Measurements from ENCODE around the gene AHNAK.

Gene AHNAK

DNA sequence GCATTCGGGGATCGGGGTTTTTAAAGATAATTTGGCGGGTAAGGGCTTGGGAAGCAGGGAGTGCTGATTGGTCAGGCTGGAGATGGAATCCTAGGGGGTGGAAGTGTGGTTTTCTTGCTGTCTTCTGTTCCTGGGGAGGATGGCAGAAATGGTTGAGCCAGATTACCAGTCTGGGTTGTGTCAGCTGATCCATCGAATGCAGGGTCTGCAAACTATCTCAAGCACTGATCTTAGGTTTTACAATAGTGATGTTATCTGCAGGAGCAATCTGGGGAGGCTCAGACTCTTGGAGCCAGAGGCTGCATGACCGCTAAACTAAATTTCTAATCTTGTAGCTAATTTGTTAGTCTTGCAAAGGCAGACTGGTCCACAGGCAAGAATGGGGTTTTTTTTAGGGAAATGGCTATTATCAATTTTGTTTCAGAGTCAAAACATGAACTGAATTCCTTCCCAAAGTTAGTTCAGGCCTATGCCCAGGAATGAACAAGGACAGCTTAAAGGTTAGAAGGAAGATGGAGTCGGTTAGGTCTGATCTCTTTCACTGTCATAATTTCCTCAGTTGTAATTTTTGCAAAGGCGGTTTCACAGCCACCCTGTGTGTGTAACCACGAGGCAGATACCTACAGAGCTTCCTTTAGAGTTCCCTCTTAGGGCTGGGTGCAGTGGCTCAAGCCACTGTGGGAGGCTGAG lies 117.6 kb downstream of the AHNAK start:
- DNase-seq, result no peak

DNA sequence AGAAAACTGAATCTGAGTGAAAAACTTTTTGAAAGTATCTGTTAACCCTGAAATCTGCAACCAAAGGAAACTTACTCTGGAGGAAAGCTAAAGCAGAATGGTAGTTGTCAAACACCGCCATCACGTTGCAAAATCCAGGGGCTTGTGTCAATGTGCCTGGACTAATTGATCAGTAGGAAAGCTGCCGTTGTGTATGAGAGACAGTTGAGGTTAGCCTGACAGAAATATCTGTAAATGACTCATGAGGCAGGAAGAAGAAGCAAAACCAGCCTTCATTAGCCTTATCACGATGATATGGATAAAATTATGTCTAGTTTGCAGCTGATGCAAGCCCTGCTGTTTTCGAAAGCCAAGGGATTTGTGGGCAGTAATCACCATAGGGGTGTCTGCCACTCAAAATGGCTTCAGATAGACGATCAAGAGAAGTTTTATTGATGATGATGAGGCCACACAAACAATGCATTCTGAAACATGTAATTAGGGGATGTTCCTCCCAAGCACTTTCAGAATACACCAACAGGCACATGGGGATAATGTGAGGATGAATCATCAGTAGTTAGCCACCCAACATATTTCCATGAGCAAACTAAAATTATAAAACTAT lies 118.9 kb downstream of the AHNAK start:
- no peak for DNase-seq

DNA sequence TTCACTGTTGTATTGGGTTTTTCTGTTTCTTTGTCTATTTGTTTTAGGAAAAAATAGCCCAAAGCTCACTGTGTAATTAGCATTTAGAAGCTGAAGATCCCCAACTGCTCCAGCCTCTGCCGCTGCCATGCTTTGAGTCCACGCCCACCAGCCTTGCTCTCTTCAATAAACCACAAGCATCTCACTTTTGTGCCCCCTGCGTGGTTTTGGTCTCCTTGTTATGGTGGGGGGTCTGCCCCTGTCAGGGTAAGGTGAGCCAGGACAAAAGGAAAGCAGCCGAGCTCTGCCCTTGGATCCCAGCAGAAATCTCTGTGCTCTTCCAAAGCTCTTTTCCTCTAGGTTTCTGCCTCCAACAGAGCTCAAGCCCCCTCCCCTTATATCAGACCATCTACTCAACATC lies 123.6 kb downstream of the AHNAK start:
- DNase-seq, result no peak

DNA sequence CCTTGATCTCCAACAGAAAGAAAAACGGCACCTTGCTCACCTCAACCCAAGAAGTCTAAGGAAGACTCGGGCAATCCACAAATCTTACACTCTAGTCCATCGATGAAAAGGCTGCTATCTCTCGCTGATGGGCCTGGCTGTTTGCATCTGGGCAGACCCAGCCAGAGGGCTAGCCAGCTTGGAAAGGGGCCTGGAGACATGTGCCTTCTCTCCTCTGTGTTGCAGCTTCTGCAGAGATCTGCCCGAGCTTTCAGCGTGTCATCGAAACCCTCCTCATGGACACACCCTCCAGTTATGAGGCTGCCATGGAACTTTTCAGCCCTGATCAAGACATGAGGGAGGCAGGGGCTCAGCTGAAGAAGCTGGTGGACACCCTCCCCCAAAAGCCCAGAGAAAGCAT lies 124.6 kb downstream of the AHNAK start:
- no peak for DNase-seq

- no peak for DNase-seq
Measured at GRCh38 chr11:62420882-62421281, 125.7 kb downstream of the AHNAK start.

DNA sequence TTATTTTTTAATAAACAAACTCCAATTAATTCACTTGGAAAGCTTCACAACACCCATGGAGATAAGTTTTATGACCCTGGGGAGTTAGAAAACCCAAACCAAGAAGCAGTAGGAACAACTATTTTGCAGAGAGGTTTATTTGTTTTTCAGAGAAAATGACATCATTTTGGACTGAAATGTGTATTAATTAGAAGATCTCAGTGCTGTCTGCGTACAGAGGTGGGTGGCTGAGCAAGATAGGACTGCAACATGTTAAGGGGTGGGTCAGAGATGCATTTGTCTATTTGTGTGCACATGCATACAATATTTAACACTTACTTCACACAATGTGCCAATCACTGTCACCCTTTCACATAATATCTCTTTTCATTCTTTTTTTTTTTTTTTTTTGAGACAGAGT lies 126.7 kb downstream of the AHNAK start:
- DNase-seq, result no peak

DNA sequence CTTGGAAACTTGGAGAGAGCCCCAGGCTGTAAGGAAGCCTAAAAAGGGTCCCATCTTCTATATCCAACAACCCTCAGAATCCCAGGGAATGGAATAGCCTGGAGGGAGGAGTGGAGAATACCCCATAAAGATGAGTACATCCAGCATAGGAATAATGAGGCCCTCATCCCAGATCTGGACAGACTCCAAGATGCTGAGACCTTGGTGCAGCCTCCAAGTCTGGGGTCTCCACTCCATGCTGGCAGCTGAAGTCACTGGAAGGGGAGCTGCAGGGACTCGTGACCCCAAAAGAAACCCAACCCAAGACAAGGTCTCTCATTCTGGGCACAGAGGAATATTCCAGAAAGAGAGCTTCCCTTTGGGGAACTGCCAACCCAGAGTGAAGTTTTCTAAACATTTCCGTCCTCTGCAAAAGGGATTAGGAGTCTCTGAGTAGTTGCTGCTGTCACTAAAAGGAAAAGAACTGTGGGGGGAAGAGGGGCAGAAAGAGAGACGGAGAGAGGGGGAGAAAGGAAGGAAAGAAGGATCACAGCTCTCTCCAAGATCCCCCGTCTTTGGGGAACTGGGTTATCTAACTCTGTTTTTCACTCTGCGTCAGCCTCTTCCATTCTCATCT lies 127.2 kb downstream of the AHNAK start:
- DNase-seq, result no peak

DNA sequence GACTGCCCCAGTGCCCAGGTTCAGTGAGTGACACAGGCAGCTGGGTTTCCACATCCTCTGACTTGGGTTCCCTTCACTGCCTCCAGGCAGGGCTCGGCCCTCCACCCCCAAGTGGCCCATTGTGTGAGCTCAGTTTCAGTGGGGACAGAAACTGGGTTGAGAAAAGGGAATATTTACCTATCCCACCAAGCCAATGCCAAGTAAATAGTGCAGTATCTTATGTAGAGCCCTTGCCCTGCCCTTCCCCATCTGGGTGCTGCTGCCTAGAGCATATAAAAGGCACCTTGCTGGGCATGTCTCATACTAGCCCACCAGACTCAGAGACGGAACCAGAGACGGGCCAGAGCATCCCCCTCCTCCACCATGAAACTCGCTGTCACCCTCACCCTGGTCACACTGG lies 127.9 kb downstream of the AHNAK start, which contains the start of gene SCGB1A1:
Gene SCGB1A1 (plus strand): TSS at position 301 of the 400 bp plus-strand sequence. CDS start 63 bp downstream, at position 364.
- DNase-seq, result no peak

- DNase-seq, result no peak
Measured at GRCh38 chr11:62418136-62418535, 128.5 kb downstream of the AHNAK start.

DNA sequence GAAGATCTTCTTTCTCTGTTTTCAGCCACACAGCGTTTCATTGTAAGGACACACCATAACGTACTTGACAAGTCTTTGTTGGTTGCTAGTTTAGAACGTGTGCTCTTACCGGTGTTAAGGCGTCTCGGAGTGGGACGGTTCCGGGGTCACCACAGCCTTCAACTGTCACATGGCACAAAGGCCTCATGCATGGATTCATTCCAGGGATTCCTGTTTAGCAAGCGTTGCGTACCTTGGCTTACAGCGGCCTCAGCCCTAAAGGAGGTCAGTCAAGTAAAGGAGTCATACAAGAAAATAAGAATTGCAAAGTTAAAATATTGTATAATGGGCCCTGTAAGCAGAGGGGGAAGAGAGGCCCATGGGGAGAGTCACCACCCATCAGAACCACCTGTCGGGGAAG lies 130.0 kb downstream of the AHNAK start:
- no peak for DNase-seq

DNA sequence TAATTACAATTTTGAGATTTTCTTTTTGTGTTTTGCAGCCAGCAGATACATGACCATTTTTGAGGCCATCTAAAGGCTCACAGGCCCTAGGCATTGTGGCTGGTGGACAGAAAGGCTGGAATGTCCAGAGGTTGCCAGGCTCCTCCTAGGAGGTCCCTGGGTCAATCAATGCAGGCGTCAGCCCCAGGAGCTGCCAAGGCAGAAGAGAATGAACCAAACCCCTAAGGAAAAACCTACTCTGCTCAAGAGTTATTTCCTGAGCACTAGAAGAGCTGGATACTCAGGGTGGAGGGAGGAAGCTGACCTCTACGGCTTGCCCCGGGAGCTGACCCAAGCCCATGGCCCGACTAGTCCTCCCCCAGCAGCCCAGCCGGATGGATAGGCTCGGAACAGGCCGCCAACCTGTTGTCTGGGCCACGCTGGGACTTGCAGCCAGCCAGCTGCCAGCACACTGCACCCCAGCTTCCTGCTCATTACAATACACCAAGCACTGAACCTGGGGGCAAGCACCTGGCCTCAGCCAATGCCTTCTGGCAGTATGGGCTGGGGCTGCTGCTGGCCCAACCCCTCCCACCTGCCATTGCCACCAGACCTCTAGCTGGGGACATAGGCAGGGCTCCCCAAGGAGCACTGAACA lies 133.4 kb downstream of the AHNAK start:
- DNase-seq, result no peak

DNA sequence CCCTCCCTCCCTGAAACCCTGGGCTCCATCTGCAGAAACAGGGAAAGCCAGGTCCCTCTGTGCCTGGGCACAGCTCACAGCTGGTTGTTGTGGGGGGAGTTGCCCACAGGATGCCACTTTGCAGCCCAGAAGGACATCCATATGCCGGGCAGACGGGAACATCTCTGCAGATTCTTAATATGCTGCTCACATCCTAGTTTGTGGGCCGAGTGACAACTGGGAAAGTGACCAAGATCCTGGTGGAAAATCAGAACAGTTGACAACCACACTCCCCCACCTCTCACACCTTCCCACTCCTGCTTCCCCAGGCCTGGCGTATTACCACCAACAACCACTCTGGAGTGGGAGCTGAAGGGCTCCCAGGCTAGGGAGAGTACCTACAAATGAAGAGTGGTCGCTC lies 135.1 kb downstream of the AHNAK start:
- no peak for DNase-seq

- DNase-seq, result no peak
Measured at GRCh38 chr11:62410972-62411371, 135.6 kb downstream of the AHNAK start.

DNA sequence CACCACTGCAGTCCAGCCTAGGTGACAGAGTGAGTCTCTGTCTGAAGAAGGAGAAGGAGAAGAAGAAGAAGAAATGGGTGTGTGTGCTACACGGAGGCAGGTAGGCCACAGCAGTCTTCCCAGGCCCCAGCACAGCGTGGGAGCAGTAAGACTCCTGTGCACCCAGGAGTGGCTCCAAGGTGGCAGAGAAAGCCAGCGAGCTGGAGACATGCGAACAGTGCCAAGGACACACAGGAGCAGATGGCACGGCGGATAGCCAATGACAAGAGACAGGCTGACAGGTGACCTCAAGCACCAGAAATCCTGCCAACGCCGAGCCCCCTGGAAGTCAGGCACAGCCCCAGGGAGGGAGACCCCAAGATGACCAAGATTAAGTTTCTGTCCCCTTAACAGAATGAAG lies 136.8 kb downstream of the AHNAK start:
- no peak for DNase-seq

DNA sequence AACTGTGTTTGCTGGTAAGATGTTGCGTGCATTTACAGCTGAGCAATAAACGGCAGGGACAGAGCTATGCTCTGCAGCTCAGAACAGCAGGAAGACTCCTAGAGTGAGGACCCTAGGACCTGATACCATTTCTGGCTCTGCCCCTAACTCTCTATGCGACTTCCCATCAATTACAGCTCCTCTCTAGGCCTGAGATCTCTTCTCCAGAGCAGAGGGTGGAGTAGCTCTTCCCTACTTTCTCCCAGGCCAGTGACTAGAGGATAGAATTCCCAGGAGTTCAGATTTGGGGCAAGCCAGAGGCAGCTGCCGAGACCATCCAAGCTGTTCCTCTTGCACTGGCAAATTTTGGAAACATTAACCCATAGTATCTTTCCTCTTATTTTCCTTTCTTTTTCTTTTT lies 140.6 kb downstream of the AHNAK start:
- no peak for DNase-seq

GRCh38 chr11:62404901-62405300 lies 141.7 kb downstream of the AHNAK start:
- DNase-seq, result no peak

DNA sequence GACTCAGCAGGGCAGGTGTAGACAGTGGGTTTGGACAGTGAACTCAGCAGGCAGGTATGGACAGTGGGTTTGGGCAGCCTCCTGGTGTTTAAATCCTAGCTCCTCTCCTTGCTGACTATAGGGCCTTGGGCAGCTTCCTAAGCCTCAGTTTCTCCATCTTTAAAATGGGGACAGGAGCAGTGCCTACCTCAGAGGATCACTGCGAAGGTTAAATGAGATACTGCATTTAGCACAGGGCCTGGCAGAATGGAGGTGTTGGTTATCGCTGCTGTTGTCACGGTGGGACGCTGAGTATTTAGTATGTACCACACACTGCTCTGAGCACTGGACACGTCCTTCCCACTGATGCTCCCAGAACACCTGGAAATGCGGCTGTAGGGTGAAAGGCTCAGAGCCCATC lies 142.2 kb downstream of the AHNAK start:
- no peak for DNase-seq

- DNase-seq, result no peak
Measured at GRCh38 chr11:62402960-62403730, 143.5 kb downstream of the AHNAK start.

DNA sequence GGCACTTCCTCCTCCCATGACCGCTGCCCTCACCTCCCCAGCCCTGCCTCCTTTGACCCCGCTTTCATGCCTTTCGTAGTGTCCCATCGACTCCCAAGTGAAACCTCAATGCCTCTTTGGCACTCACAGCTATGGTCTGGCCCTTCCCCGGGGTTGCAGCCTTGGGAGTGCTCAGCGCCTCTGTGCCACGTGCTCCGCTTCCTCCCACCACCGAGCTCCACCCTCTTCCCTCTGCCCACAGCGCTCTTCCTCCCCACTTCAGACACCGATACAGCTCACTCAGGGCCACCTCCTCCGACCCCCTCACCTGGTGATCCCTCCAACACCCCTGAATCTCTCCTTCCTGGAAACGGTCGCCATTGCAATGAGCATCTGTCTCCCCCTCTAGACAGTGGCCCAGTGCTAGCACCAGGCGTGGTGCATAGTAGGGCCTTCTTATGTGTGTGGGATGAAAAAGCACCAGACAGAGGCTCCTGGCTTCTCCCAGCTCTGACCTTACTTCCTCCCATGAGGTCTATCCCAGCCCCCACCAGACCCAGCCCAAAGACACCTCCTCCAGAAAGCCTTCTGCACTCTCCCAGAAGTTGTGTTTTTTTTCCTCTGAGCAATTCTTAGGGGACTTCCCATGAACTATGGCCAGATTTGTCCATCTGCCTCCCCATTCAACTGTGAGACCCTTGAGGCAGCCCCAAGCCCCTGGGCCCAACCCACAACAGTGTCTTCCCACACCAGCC lies 144.2 kb downstream of the AHNAK start:
- DNase-seq, result no peak

DNA sequence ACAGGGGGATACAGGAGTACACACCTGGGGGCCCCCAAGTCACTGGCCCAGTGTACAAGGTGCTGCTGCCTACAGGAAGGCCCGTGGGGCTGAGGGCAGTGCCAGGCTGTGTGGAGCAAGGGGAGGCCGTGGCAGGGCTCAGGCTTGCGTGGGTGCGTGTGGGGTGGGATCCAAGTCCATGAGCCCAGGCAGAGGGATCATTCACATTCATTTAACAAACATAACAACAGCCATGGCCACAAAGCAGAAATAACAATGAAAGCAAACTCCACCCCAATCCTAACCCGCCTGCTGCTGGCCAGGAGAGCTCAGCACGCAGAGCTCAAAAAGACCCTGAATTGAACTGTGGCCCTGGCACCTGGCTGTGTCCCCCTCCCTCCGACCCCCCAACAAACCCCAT lies 144.8 kb downstream of the AHNAK start:
- DNase-seq, result no peak

DNA sequence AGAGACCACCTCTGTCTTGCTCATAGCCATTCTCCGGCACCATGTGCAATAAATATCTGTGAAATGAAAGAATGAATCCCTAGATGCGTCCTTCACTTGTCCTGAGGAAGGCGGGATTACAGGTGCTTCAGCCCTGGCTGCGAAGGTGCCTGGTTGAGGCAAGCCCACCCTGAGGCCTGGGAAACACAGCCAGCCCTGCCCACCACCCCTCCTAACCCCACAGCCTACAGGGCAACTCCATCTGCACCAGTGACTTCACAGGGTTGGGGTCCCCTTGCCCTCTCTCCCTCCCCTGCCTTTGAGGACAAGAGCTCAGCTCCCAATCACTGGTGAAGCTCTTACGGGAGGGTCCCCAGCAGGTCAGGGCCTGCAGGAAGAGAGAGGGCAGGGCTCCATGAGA lies 145.2 kb downstream of the AHNAK start:
- no peak for DNase-seq

GRCh38 chr11:62400760-62401159 lies 145.8 kb downstream of the AHNAK start:
- no peak for DNase-seq

- DNase-seq, result no peak
Measured at GRCh38 chr11:62400281-62400680, 146.3 kb downstream of the AHNAK start.

All from DMS53 (cell line).